ENCODE data around the gene MRAS.

GRCh38 chr3:138371070-138371965 lies 22.9 kb downstream of the MRAS start:
- TF ChIP-seq CTCF (optimal IDR thresholded peaks at IDR 0.05 in 1 of 3, IDR thresholded peaks at IDR 0.05 in 1 of 3, conservative IDR thresholded peaks at IDR 0.05 in 1 of 3; ENCODE audit: extremely low read depth in 1 of 3, insufficient read depth in 2 of 3, low read length in 3 of 3), result no peak
- no peak for TF ChIP-seq EZH2 (IDR thresholded peaks at IDR 0.05; ENCODE audit: low read length)
